Measurements from ENCODE around the gene ERN1. TPM values are rescaled to one million over a fixed set of nuclear protein-coding genes. Genes with fewer than 3 reads are reported as not detected.

The ERN1 gene
- total RNA-seq, 1 experiment from 2014 or later: 7.3 TPM

DNA sequence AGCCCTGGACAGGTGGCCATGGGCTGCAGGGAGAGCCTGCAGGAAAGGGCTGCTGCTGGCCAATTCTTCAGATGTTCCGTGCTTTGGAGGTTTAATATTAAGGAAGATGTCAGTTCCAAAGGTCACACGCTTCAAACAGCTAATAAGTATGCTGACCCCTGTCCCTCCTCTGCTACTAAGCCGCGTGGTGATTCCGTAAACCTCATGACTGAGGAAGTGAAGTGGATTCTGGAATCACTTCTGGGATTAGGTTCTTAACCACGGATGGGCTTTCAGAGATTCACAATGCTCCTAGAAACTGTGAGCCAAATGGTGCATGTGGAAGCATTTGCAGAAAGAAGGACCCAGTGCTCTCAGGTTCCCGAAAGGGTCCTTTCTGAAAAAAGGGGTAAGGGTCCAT lies 28.5 kb upstream of the ERN1 start:
- no peak for DNase-seq (ENCODE audit: low spot score)

DNA sequence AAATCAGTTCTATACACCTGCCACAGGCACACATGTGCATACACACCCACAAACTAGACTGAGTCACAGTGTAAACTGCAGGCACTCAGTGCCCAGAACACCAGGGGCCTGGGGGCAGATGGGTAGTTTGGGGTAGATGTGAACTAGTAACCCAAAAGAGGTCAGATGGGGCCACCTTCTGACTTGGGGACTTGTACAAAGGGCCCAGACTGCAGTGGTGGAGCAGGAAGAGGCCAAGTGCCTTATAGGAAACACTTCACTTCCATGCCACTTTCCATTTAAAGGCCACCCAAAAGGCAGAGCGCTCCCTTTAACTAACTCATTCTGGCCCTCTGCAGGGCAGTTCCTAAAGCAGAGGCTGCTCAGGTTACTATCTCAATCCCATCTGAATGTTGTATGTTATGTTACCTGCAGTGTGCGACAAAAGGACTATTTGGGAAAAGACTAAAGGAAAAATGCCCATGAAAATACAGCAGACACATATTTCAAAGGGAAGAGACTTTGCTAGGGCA lies 27.8 kb upstream of the ERN1 start:
- no peak for DNase-seq (ENCODE audit: low spot score)

DNA sequence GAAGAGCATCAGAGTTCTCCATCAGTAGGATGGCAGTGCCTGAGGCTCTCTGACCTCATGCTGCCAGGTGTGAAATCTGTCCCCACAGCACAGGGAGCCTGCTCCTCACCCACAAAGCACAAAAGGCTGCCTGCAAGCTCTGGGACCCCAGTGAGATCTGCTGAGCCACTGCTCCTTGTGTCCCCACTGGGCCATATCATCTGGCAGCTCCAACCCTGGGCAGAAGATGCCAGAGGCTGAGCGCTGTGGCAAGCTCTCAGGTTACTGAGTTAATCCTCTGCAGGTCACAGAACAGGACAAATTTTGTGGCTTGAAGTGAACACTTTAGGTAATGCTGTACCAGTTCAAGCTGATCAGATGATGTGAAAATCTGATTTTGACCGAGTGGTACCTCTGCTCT lies 26.7 kb upstream of the ERN1 start:
- DNase-seq (ENCODE audit: low spot score): no peak

DNA sequence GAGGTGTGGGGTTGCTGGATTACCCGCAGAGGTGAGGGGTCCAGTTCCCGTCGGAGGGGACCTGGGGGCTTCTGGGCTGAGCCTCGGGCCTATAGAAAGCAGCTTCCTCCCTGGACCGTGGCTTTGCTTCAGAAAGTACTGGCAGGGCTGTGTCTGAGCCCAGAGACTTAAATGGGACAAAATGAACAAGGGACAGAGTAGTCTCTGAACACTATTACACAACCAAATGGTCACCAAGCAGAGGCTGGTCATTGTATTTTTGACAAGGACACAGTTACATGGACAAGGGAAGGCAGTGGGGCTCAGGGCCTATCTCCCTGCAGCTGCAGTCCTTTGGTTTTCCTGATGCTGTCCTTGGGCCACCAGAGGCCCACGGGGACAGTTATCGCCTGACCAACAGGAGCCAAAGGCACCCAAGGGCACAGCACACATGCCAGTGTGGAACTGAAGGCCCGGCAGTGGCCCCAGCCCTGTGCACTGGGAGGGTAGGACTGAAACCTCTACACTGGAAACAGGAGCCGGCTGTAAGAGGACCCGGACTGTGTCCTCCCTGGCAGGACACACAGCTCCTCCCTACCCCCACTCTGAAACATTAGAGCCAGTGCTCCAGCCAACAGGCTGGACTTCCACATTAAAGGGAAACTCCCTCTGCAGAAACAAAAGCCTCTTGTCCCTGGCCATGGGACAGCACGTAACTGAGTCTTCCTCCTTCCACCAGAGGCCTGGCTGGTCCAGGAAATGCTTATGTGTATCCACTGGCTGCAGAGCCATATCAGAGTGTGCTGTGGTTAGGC lies 26.0 kb upstream of the ERN1 start:
- peak; percentile 49 for DNase-seq (ENCODE audit: low spot score)

DNA sequence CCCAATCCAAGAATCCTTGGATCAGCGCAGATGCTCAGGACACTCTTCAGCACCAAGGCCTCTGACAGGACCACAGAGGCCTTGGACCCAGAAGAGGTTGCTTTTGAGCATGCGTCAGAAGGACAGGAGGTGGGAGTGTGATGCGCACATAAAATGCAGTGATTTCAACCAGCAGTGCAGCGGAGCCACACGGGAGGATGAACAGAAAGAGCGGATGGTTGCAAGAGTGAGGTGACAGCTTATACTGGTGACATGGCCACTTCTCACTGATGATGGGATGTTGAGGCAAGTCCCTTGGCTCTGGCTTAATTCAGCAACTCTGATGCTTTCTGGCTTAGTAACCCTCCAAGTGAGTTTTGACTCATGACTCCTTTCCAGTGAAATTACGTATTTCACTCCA lies 25.2 kb upstream of the ERN1 start:
- DNase-seq (ENCODE audit: low spot score): no peak

DNA sequence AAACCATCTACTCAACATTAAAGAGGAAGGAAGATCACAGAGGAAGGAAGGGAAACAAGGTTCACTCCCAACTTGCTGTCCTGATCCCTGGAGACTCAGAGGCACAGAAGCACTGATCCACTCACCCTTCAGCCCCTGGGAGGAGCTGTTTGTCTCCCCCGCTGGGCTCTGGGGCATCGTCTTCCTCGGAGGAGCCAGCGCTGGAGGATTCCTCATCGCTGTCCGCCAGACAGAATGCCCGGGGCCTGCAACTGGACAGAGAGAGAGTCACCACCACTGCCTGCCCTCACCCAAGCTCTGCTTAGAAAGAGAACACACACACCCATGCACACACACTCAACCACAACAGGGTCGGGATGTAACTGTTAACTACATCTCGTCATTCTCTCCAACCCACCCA lies 24.8 kb upstream of the ERN1 start:
- no peak for DNase-seq (ENCODE audit: low spot score)

DNA sequence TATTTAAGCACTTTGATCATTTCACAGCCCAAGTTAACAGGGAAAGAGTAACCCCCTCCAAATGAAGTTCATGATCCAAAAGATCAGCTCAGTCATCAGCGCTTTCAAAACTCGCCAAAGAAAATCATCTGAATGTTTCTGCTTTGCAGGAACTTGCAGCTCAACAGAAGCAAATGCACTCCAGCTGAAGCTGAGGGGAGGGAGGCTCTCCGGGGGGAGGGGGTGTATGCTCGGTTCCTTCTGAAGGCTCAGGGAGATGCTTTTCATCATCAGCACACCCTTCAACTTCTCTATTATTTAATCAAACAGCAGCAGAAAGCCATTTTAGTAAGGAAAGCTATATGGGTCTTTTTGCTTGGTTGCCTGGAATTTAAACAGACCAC lies 24.4 kb upstream of the ERN1 start:
- DNase-seq (ENCODE audit: low spot score): no peak

DNA sequence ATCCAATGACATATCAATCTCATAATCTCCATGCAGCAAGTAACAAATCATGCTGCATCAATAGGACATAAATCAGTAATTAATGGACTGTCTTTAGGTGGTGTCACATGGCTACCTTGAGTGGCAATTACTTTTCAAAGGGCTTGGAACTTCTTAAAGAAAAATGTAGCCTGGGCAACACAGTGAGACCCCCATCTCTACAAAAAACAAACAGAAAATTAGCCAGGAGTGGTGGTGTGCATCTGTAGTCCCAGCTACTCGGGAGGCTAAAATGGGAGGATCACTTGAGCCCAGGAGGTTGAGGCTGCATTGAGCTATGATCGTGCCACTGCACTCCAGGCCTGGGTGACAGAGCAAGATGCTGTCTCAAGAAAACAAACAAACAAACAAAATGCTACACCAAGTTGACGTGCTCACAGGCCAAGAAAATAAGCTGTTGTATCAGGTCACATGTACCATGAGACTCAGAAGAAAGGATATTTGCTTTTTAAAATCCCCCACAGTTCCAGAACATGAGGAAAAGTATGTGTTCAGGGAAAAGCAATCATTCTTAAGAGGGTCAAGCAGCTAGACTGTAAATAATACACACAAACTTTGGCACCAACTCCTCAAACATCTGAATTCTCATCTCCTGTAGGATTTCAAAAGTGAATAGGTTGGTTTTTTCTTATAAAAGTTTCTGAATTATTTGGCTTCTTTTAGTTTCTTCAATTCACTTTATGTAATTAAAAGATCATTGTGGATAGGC lies 23.8 kb upstream of the ERN1 start:
- no peak for DNase-seq (ENCODE audit: low spot score)

DNA sequence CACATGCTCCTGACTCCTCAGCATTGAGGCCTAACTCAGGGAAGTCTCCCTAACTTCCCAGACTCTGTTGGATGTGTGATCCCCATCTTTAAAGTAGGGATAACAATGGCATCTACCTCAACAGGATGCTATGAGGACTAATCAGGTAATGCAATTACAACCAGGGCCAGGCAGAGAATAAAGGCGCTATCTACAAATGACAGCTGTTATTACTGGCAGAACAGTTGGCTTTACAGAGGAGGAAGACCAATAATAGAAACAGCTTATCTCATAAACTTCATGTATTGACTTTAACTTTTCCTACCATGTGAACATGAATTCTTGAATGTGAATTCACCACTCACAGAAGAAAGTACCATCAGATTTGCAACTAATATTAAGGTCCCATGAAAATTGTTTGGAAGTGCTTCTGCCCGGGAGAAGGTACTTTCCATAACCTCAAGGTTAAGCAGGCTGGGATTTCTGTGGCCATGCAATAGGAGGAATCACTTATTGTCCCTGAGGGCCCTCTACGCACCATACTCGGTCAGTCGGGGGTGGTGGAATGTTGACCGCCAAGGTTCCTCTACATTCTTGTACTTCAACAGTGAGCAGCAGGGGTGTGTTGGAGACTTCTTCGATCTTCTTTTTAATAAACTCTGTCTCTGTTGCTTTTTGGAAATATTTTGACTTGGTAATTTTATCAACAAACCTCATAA lies 22.6 kb upstream of the ERN1 start:
- DNase-seq (ENCODE audit: low spot score): no peak

DNA sequence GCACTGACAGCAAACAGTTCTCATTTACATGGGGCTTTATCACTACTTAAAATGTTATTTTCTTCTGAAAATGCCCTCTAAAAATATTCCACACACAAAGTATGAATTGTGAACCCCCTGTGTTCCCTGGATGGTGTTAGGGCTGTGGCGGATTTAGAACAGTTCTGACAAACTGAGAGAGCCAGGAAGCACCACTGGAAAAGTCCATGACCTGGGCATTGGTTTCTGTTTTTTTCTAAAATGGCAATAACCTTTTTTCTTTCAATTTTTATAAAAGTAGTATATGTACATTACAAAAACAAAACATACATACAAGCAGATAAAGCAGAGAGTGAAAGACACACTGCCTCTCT lies 21.0 kb upstream of the ERN1 start:
- DNase-seq (ENCODE audit: low spot score): no peak

DNA sequence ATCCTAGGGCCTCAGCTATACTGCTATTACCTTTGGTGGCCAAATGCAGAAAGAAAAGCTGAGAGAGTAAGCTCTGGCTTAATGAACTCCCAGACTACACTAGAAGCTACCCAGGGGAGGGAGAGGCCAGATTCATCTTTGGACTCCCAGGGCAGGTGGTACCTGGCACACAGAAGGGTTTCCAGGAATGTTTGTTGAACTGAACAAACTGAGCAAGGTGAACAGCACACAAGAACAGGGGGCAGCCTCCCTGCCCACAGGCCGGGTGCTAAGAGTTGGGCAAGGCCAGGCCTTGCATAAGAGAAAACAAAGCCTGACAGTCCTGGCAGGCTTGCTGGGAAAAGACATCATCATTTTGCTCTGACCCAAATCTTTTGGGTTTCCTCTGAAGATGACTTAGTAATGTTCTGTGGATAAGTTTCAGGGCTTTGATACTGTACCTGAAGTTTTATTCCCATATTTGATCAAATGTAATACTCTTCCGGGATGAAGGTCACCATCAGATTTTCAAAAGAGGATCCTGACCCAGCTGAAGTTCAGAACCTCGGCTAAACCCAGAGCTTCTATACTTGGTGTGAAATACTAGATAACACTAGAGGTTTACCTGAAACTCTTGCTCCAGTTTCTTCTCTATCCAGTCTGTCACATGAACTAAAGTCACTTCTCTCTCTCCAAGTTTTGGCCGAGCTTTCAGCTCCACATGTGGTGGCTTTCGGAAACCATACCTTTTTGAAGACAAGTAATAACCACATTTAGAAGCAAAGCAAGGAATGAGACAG lies 20.5 kb upstream of the ERN1 start:
- peak; percentile 23 for DNase-seq (ENCODE audit: low spot score)

DNA sequence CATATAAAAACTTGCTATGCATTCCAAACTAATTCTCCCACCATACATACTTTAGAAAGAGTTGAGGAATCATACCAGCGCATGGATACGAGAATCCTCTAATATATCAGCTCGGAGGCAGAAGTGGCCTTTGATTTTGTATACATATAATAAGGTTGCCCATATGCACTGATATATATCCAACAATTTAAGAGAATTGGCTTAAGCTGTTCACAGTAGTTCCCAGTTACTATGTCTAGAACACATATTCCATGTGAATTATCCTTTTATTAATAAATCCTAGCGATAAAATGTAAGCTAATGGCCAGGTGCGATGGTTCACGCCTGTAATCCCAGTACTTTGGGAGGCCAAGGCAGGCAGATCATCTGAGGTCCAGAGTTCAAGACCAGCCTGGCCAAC lies 19.3 kb upstream of the ERN1 start:
- no peak for DNase-seq (ENCODE audit: low spot score)

DNA sequence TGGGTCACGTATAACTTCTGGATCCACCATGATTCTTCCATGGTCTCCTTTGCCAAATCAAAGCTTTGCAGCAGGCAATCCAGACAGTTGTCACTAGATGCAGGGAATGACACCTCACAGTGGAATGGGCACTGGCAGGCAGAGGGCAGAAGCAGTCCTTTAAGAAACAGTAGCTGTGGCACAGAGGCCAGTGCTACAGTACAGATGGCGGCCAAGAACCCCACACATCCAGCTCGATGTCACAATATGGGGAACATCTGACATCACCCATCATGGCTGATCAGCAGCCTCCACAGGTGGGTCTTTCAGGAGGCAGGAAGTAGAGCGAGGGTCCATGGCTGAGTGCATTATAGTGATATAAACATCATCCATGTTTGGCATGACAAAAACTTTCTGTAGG lies 18.8 kb upstream of the ERN1 start:
- DNase-seq (ENCODE audit: low spot score): peak; percentile 58

DNA sequence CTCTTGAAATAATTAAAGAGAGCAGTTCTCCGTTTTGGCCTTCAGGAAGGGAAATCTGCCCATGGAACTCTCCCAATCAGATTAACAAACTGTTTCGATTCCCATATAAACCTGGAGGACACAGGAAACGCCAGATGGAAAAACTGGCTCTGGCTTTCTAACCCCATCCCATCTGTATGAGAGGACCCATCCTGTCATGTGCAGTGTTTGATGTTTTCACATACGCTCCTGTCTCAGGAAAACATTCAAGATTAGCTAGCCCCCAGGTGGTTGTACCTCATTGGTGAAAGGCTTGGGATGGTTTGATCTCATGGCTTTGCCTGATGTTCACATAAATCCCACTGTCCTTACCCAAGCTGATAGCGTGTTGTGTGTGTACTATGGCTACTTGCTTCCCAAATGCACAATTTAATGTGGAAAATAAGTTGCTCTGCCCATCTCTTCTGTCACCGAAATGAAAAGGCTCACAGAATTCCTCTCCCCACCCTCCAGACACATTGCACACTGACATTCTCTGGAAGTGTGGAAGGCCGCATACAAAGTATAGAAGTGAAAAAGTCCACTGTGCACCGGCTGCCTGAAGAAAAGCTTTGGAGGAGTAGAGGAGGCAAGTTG lies 18.2 kb upstream of the ERN1 start:
- DNase-seq (ENCODE audit: low spot score): peak; percentile 28

DNA sequence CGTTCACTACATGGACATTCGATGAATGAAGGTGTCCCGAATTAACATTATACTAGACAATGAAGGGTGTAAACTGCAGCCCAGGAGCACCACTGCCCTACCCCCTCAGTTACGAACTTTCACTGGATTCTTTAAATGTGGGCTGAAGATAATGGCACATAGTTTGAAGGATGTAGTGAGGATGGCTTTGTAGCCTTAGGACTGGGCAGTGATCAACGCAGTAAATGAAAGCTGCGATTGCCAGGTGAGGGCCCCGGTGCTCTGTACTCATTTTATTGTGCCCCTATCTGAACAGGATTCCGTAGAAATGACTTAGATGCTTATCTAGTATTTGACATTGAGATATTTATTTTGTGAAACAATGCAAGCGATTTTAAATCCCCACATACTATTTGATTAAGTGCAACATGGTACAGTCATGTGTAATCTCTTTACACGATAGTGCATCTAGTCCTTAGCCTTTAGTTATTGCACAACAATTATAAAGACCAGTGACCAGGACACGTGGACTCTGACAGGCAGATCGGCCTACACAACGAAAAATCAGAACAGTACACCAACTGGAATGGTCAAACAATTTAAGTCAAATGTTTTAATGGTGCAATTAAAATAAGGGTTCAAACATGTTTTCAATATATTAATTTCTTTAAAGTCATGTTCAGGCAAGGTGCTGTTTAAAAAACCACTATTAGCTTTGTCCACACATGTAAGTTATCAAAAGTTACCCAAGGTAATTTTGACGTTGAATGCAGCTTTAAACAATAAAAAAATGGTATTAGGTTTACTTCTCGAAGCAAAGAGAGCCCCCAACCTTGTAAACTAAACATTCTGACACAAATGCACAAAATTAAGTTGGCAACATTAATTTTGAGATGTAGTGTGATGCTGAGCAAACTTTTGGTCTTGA lies 17.4 kb upstream of the ERN1 start:
- DNase-seq (ENCODE audit: low spot score): peak; percentile 38

DNA sequence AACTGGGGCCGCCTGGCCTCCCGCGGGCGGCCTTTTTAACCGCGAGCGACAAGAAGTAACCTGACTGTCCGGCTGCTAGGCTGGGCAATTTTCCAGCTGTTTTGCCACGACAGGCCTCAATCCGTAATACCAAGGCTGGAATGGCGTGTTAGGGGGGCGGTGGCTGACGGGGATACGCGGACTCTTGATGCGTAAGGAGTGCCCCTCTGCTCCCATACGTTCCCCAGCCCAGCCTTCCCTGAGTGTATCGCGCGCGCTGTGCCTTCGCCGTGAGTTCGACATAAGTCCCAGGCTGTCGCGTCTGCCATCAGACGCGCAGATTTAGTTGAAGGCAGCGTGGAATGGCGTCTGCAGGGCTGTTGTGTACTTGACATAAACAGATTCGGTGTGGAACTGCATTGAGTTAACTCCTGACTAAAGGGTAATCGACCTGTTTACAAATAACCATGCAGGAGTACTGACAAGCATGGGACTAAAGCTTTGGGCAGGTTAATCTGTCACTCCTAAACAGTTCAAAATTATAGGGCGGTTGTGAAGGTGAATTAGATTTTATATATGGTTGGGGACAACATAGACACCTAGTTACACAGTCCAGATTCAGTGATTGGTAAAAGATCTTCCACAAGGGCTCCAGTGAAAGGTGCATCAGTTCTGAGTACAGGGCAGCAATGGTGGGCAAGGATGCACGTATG lies 16.6 kb upstream of the ERN1 start:
- peak; percentile 48 for DNase-seq (ENCODE audit: low spot score)

DNA sequence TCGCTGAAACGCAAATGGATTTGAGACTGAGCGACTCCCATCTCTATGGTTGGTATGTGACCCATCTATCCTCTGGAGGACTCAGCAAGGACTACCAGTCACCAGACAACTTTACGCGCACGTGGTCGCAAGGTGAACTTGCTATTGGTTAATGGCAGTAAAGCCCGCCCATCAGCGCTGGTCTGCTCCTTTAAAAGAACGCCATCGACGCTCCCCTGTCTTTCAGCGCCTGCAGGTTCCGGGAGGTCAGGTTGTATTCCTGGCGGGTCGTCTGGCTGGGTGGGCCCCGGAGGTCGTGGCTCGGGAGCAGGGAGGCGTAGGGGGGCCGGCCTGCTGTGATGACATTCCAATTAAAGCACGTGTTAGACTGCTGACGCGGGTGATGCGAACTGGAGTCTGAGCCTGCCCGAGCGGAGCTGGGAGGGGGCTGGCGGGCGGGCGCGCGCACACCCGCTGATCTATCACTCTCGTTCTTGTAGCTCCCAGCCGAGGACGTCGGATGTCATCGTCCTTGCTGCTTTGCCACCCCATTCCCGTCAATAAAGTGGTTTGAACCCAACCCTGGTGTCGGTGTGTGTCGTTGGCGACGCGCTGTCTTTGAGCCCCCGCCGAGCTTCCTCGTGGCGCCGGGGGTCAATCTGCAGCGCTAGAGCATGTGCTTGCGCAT lies 15.9 kb upstream of the ERN1 start:
- DNase-seq (ENCODE audit: low spot score): peak; percentile 99

DNA sequence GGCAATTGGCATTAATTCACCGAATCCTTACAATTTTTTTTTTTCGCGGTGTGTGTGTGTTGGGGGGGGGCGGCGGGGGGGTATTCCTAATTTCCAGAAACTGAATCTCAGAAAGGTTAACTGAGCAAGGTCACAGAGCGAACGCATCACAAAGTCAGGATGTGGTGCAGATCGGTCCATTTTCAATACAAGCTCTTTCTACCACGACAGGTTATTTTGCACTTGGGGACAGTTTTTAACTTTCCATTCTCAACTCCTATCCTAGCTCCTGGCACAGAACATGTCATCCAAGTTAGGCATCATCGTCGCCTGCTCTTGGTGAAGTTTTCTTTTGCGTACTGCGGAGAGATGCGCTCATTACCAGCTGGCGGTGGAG lies 15.4 kb upstream of the ERN1 start:
- DNase-seq (ENCODE audit: low spot score): no peak

DNA sequence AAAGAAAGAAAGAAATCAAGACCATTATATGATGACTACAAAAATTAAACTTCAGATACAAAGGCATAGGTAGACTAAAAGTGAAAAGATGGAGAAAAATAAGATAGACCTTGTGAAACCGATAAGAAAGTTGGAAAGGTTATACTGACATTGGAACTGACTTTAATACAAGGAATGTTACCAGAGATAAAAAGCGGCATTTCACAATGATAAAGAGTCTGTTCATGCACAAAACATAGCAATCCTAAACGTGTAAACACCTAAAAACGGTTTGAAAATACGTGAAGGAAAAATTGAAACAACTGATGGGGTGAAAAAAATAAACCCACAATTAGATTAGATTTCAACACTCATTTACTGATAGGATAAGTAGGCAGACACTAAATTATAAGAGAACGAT lies 9.6 kb upstream of the ERN1 start:
- DNase-seq (ENCODE audit: low spot score): no peak
